ENCODE results near the gene BMPER.
"Not testable (repeated sequence)": the region's sequence is repeated elsewhere in the genome, so short reads cannot be mapped to it uniquely, and the experiment has no call there.

The BMPER gene

GRCh38 chr7:34137176-34137575 lies 231.8 kb downstream of the BMPER start:
- DNase-seq (ENCODE audit: low read depth), result peak; percentile 80

- no peak for DNase-seq (ENCODE audit: low read depth)
Measured at GRCh38 chr7:34138483-34138882, 233.1 kb downstream of the BMPER start.

DNA sequence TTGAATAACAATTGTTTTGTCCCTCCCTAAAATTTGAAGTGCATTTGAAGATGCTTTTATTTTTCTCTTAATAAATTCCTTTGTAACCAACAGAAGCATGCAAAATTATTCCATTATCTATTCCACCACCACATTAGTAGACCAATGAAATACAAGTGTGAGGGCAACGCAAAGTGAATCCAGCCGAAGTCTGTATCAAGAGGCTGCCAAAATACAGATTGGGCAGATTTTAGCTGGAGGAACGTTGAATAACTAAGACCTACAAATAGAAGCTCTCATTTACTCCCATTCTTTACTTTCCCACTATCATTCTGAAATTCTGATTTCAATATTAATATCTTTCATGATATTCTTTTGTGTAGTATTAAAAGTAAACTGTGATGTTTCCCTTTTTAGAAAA lies 233.7 kb downstream of the BMPER start:
- DNase-seq (ENCODE audit: low read depth), result no peak

GRCh38 chr7:34140066-34140465 lies 234.7 kb downstream of the BMPER start:
- no peak for DNase-seq (ENCODE audit: low read depth)

GRCh38 chr7:34143402-34143801 lies 238.1 kb downstream of the BMPER start:
- peak; percentile 93 for DNase-seq (ENCODE audit: low read depth)

GRCh38 chr7:34145603-34146002 lies 240.3 kb downstream of the BMPER start:
- DNase-seq (ENCODE audit: low read depth), result no peak

DNA sequence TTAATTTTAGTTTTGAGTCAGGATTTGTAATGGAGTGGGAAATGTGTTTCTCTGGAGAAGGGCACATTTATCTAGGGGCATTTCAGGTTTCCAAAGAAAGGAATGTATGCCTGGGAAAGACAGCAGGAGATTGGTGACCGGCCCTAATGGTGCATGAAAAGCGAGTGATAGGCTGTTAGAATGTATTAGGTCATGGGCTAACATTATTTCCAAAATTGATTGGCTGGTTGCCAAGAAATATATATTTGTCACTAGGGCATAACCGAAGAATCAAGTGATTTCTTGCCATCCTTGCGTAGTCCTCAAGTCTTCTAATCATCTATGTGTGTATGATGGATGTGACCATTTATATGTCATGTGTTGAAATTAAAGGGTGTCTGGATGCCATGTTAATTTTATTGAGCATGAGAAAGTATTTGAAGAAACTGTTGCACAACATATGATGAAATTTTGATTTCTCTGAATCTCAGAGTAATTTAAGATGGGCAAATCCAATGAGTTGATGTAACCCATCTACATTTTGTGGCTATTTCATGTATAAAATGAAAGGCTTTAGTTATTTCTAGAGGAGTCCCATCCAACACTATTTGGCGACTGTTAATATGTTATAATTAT lies 248.4 kb downstream of the BMPER start:
- peak; percentile 65 for DNase-seq (ENCODE audit: low read depth)

DNA sequence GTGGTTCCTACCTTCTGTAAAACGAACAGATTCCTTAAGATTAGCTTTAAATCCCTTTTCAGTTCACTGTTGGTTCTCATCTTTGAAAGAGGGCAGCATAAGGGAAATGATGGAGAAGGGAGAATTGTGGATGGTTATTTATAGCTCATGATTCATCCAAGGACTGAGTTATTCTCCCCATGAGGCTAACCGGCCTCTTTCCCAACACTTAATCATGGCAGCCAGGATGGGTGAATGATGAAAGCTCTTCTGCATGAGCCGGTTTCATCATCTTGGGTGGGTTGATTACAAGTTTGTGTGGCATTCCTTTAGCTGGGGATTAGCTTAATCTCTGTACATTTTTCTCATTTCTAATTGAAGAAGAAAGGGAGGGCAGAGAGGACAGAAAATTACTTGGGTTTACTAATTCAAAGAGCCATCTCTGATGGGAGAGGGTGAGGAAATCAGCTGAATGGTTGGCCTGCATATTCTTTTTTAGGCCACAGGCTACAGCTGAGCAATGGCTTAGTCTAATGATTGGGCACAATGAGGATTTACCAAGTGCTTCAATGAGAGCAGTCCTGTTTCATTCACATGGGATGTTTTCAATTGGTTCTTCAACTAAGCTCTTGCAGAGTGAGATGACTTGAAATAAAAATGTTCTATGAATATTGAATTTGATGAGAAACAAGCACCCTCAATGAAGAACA lies 250.0 kb downstream of the BMPER start:
- DNase-seq (ENCODE audit: low read depth), result peak; percentile 100

GRCh38 chr7:34156336-34156735 lies 251.0 kb downstream of the BMPER start:
- peak; percentile 57 for DNase-seq (ENCODE audit: low read depth)

GRCh38 chr7:34157137-34157536 lies 251.8 kb downstream of the BMPER start:
- DNase-seq (ENCODE audit: low read depth), result no peak

DNA sequence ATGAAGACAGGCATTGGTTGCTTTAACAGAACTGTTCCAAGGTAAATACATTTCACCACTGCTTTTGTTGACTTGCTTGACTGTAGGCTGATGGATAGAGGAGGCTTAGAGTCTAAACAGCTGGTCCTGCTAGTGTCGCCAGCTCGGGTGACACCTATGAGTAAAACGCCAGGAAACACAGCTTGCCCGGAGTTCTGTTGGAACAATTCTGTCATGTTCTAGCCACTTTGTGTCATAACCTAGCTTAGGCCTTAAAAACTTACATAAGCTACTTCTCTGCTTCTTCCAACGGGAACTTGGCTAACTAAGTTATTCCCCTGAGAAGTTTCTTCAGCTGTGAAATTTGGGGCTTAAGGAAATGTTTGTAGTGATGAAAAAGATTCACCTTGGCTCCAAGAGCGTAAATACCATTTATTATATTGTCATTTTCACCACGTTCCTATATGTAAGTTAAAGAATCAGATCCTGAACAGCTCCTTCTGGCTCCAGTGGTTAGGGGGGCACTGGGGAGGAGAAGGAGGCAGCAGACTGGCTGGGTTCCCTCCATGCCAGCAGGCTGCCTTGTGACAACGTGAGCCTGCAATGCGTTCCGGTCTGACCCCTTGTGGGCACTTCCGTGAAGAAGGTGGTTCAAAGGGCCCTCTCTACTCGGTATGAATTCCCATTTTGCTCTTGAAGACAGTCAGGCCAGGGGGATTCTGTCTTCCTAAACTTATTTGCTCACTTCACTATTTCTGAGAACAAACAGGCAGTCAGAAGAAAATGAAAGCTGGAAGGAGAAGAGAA lies 253.2 kb downstream of the BMPER start:
- no peak for DNase-seq (ENCODE audit: low read depth)

DNA sequence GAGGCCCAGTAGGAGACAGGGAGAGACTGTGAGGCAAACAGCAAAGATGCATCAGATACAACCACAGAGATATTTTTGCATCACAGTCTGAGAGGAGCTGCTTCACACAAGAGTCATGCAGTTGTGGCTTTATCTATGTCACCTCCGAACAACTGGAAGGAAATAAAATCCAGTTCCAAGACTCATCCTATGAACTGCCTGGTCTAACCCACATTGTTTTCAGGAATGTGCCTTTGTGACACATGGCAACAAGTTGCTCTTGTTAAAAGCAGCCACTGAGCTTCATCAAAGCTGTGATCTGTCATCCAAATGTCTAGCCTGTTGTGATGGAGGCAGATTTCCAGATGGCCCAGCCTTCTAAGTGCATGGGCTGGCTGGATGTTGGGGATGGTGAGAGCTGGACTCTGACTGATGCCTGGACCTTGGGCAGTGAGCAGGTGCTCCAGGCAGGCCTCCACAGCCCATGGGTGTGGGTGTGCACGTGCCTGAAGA lies 255.0 kb downstream of the BMPER start:
- peak; percentile 93 for DNase-seq (ENCODE audit: low read depth)

GRCh38 chr7:34162027-34162565 lies 256.8 kb downstream of the BMPER start:
- DNase-seq (ENCODE audit: low read depth), result no peak

GRCh38 chr7:34162677-34163076 lies 257.3 kb downstream of the BMPER start:
- no peak for DNase-seq (ENCODE audit: low read depth)

- no peak for DNase-seq (ENCODE audit: low read depth)
Measured at GRCh38 chr7:34163956-34164355, 258.6 kb downstream of the BMPER start.

DNA sequence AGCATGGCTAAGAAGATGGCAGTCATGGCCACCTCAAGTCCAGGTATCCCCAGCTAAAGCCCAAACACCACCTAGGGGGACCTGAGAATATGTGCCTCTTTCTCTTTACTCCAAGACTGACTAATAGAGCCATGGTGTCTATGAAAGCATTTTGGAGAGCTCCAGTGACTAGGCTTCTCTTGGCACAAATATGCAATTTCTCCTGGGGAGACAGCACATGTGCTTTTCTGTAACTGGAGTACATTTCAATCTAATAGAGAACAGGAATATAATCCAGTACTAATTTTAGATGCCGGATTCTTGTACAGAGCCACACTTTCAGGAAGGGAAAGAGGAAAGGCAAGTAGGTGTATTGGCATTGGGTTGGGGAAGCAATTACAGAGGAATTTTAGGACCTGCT lies 260.1 kb downstream of the BMPER start:
- DNase-seq (ENCODE audit: low read depth), result no peak

DNA sequence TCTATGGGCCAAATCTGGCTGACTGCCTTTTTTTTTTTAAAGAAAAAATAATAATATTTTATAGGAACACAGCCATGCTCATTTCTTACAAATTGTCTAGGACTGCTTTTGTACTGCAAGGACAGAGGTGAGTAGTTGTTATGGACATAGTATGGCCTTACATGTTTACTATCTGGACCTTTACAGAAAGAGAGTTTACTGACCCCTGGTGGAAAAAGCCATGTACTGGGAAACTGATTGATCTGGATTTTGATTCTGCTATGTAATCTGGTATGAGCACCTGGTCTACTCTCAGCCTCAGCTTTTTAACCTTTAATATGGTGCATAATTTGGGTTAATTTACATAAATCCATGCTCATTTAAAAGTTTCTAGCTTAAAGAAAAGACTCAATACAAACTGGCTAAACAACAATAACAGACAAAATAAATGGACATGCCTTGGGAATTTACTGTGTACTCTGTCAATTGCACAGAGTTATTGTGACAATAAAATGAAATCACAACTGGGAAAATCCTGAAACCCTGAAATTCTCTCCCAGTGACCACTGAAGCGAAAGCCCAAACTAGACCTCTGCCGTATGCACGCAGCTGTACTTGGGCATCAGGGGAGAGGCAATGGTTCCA lies 260.7 kb downstream of the BMPER start:
- peak; percentile 54 for DNase-seq (ENCODE audit: low read depth)

DNA sequence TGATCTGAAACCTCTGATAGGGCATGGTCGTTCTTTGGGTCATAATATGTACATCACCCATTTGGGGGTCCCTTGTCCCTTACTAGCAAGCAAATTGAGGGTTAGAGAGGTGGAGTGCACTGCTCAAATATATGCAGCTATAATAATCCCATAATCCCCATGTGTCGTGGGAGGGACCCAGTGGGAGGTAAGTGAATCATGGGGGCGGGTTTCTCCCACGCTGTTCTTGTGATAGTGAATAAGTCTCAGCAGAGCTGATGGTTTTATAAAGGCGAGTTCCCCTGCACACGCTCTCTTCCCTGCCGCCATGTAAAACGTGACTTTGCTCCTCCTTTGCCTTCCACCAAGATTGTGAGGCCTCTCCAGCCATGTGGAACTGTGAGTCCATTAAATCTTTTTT lies 262.7 kb downstream of the BMPER start:
- DNase-seq (ENCODE audit: low read depth), result peak; percentile 42

- not testable (repeated sequence) for DNase-seq (ENCODE audit: low read depth)
Measured at GRCh38 chr7:34174688-34175616, 269.6 kb downstream of the BMPER start.

DNA sequence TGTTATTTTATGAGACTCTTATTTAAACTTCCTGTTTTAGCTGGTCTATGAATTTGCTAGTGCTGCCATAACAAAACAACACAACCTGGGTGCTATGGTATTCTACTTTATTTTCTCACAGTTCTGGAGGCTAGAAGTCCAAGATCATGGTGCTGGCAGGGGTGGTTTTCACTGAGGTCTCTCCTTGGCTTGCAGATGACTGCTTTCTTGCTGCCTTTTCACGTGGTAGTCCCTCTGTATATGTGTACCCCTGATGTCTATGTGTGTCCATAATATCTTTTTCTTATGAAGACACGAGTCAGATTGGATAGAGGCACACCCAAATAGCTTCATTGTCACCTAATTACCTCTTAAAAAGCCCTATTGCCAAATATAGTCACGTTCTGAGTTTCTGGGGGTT lies 270.5 kb downstream of the BMPER start:
- DNase-seq (ENCODE audit: low read depth), result no peak

- no peak for DNase-seq (ENCODE audit: low read depth)
Measured at GRCh38 chr7:34177476-34177875, 272.1 kb downstream of the BMPER start.

Measured in amniotic epithelial cell (primary cell).